AG08395 (cell line): ENCODE measurements around the gene CCDC12.

Experiments used
- DNase-seq: peaks from one replicate; pipeline ENCODE4 v3.0.0; 2012; ENCODE audit warnings: mixed read lengths, low spot score

The CCDC12 gene

DNA sequence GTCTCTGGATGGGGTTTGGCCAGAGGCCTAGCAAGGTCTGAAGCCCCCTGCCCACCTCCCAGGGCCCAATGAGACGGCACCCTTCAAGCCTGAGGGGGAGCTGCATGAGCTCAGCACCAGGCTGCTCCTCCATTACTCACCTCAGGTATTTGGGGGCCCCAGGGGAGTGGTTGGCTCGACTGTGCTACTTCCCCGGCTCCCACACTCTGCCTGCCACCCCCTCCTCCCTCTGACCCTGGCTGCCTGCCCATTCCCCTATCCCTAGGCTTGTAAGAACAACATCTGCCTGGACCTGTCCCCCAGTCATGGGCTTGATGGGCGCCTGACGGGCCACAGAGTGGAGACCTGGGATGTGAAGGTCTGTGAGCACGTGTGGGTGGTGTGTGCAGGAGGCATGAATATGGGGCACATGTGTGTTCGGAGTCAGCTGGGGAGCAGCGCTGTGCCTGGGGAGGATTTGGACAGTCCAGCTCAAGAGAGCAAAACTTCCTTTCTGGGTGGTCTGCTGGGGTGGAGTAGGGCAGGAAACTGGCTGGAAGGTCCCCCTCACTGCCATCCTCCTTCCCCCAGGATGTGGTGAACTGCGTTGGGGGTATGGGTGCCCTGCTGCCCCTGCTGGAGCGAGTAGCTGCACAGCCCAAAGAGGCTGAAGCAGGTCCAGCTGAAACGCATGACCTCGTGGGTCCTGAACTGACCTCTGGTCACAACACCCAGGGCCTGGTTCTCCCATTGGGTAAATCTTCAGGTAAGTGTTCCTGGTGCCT is 20.3 kb upstream of the CCDC12 start:
- no peak for DNase-seq

- DNase-seq, result no peak
Observed at GRCh38 chr3:46995901-46996562, 19.5 kb upstream of the CCDC12 start.

DNA sequence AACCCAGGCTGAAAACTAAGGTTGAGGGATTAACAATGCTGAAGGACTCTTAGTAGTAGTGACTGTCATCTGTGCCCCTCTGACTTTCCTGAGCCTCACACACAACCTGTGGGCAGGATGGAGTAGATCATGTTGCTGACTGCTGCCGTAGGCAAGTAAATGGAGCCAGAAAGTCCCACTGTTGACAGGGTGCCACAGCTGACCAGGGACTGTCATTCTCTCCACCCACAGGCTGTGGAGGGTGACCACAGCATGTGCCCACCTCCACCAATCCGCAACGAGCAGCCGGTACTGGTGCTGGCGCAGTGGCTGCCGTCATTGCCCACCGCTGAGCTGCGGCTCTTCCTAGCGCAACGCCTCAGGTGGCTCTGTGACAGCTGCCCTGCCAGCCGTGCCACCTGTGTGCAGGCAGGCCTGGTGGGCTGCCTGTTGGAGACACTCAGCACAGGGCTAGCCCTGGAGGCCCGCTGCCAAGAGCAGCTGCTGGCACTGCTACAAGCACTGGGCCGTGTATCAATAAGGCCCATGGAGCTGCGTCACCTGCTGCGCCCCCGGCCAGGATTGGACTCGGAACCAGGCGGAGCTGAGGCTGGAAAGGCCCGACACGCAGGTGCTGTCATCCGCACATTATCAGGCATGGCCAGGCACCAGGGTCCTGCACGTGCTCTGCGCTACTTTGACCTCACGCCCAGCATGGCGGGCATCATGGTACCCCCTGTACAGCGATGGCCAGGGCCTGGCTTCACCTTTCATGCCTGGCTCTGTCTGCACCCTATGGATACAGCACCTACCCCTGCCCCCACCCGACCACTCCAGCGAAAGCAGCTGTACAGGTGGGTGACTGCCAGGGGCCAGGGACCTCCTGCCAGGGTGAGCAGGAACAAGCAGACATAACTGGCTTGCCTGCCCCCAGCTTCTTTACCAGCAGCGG is 18.5 kb upstream of the CCDC12 start:
- no peak for DNase-seq

DNA sequence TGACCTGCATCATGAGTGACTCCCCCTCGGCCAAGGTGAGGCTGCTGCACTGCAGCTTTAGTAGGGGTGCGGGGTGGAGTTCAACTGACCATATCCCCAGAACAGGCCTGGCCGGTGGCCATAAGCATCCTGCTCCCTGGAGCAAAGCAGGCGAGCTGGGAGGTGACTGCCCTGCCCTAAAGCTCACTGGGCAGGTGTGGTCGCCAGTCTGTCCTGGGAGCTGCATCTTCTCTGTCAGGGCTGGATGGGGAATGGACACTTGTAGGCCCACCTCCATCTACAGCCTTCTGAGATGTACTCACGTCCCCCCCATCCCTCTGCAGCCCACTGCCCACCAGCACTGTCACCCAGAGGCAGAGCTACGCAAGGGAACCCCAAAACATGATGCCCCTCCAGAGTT is 17.4 kb upstream of the CCDC12 start:
- DNase-seq, result no peak

- DNase-seq, result no peak
Observed at GRCh38 chr3:46993292-46993691, 16.7 kb upstream of the CCDC12 start.

DNA sequence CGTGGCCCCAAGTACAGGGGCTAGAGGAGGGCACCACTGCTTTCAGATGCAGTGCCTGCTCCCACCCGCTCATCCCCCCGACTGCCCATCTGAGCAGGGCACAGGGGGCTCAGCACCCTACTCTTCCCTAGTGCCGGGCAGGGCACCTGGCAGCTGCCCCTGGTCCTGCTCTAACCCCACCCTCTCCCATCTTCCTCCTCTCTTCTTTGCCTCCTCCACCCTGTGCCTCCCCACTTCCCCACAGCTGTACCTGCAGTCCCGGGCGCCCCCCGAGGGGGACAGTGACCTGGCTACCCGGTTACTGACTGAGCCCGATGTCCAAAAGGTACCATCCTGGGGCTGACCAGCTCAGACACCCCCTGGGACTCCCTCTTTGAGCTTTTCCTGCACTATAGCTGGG is 15.7 kb upstream of the CCDC12 start:
- DNase-seq, result no peak

DNA sequence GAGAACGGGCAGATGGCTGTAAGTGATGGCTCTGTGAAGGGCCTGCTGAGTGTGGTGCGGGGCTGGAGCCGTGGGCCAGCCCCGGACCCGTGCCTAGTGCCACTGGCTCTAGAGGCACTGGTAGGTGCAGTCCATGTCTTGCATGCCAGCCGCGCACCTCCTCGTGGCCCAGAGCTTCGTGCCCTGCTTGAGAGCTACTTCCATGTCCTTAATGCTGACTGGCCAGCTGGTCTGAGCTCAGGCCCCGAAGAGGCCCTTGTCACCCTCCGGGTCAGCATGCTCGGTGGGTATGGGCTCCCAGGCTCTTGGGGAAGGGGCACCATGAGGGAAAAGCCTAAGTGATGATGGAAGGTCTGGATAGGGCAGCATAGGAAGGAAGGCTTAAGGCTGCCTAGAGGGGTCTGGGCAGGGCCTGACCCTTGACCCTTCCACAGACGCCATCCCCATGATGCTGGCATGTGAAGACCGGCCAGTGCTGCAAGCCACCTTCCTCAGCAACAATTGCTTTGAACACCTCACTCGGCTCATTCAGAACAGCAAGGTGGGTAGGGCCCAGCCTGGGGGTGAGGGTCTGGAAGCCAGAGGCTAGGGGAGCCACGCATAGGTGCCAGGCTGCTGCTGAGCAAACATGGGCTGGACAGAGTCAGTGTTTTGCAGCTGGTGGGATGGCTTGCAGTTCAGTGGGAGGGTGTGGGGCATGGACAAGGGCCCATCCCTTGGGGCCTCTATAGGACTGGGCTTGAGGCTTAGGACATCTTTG is 15.0 kb upstream of the CCDC12 start:
- DNase-seq, result no peak

DNA sequence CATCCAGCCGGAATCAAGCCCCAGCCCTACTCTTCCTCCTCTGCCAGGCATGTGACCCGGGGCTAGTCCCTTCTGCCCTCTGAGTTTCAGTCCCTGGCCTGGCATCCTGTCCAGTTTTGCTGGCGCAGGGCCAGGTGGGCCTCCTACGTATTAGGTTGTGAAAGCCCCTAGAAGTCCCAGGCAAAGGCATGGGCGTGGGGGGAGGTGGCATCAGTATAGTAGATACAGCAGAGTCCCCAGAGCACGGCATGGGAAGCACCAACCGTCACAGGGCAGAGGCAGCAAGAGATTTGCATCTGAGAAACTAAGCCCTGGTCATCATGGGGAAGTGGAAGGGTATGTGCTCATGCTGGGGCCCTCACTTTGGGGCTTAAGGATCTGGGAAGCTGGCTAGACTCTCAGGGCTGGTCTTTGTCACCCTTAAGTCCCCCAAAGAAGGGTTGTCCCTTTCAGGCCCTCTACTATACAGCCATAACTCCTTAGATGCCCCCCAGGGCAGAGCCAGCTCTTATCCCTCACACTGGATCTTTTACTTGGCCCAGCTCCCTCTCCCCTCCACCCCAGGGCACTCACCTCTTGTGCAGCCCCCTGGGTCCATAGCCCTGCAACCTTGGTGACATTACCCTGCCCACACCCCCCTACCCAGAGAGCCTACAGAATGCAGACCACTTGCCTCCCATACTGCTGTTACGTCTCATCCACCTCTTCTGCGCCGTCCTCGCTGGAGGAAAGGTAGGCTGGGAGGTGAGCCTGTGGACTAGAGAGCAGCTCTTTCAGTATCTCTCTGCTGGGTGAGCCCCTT is 14.2 kb upstream of the CCDC12 start:
- DNase-seq, result no peak

GRCh38 chr3:46989146-46989810 is 12.7 kb upstream of the CCDC12 start:
- DNase-seq, result no peak

- DNase-seq, result no peak
Observed at GRCh38 chr3:46988616-46989015, 12.1 kb upstream of the CCDC12 start.

GRCh38 chr3:46987743-46988401 is 11.3 kb upstream of the CCDC12 start:
- DNase-seq, result no peak

GRCh38 chr3:46987319-46987742 is 10.8 kb upstream of the CCDC12 start:
- DNase-seq, result no peak

DNA sequence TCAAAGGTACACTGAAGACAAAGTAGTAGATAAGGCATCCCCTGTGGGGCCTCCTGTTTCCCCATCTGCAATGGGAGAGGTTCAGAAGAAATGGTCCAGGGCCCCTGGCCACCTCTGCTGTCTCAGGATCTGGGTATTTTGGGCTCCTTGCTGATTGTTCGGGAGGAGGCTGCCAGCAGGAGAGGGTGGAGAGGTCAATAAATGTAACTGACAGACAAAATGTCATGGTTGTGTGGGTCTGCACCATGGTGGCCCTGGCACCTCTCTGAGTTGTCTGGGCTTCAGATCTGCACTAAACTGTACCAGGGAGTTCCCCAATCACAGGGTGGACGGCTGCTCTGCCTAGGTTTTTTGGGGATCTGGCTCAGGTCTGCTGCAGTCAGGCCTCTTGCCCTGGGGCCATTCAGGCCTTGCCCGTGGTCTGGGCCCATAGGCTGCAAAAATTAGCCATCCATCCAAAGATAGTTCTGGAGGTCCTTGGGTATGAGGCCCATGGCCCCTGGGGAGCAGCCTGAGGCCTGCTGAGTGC is 10.3 kb upstream of the CCDC12 start:
- DNase-seq, result no peak

DNA sequence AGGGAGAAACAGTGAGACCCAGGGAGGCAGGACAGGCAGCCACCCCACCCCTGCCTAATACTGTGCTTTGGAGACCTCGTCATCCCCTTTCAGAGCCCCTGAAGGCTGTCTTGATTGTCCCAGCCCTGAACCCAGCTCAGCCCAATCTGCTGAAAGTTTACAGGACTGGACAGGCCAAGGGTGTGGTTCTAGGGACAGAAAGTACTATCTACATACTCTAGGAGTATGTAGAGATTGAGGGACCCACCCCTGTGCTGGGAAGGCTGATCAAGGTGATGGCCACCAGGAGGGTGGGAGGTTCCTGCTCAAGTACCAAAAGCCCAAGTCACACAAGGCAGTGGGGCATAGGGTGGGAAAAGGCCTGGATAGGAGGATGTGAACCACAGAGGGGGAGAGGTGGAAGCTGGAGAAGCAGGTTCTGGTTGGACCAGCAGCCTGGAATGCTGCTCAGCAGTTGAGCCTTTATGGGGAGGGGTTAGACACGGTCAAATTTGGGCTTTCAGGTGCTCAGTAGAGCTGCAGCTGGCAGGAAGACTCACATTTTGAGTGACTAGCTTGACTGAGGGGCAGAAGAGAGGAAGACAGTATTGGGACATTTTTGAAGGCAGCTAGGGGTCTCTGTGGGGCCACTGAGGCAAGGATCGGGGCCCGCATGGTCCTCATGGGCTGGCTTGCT is 9.6 kb upstream of the CCDC12 start:
- no peak for DNase-seq

GRCh38 chr3:46985588-46985987 is 9.0 kb upstream of the CCDC12 start:
- no peak for DNase-seq

DNA sequence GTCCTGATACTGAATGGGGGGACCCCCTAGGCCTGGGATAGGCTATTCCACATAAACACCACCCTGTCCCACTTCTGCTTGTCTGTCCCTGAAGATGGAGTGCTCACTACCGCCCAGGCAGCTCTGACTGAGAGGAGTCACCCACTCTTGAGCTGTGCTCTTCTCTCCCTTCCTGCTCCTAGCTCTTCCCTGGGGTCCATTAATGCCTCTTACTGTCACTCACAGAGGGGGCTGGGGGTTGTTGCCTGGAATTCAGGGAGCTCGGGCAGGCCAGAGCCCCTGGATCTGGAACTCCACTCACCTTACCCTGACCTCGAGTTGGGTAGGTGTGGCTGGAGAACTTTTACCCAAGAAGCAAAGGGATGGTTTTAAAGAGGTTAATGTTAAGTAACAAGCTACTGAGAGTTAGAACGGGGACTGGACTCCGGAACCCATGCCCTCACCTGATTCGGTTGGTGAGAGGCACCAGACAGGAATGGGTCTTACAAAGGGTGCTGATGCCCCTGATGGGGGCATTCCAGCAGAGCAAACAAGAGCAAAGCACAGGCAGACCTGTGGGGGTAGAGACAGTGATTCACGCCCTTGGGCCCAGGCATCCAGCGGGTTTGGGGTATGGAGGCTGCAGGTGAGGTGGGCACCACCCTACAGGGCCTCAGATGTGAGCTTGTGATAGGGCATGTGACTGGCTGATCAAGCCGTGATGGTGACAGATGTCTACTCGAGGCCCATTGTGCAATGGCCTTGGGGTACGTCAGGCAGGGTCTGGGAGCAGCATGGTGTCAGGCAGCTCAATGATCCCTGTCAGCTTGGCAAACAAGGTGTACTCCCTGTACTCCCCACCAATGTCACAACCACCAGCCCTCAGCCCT is 8.3 kb upstream of the CCDC12 start:
- no peak for DNase-seq

- DNase-seq, result no peak
Observed at GRCh38 chr3:46982546-46982945, 6.0 kb upstream of the CCDC12 start.

GRCh38 chr3:46981932-46982471 is 5.5 kb upstream of the CCDC12 start:
- DNase-seq, result no peak
